ENCODE measurements around the gene MYBBP1A. TPM values are rescaled to one million over a fixed set of nuclear protein-coding genes. Genes with fewer than 3 reads are reported as not detected.

Gene MYBBP1A
- total and polyA plus RNA-seq, 4 donors = 12.2 to 23.3 (median 20.0) TPM

DNA sequence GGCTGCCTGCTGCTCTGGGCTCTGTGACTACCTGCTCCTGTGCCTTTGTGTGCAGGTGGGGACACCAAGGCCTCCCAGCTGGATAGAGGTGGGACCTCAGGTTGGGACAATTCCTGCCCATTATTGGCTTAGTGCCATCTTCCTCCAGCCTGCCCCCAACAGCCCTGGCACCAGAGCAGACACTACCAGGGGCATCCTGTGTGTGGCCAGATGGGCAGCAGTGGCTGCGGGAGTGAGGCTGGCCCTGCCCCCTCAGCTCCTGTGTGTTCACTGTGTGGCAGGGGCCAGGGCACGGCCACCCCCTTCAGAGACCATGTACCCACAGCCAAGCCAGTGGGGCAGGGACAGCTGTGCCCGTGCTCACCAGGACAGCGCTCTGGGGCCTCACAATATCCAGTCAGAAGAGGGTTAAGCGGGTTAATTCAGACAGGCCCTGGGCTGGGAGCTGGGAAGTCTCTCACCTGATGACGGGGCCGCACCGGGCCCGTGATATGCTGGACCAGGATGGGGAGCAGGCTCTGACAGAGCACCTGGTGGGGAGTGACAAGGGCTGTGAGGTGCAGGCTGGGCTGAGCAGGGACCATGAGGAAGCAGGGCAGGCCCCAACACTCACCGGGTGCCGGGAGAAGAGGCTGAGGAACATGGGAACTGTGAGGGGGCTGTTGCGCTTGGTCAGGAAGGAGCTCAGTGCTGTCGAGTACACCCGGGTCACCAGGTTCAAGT is 13.0 kb downstream of the MYBBP1A start (continued):
- TF ChIP-seq REST (IDR thresholded peaks at IDR 0.05) (no peak), GABPA (IDR thresholded peaks at IDR 0.05 in 1 of 2, conservative IDR thresholded peaks at IDR 0.05 in 1 of 2) (no peak), JUND (IDR thresholded peaks at IDR 0.05) (no peak), NR2F2 (IDR thresholded peaks at IDR 0.05) (no peak), SP1 (IDR thresholded peaks at IDR 0.05) (no peak), YY1 (IDR thresholded peaks at IDR 0.05) (no peak)
- TF ChIP-seq, protein P1, sequence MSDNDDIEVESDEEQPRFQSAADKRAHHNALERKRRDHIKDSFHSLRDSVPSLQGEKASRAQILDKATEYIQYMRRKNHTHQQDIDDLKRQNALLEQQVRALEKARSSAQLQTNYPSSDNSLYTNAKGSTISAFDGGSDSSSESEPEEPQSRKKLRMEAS (IDR thresholded peaks at IDR 0.05) = no peak

DNA sequence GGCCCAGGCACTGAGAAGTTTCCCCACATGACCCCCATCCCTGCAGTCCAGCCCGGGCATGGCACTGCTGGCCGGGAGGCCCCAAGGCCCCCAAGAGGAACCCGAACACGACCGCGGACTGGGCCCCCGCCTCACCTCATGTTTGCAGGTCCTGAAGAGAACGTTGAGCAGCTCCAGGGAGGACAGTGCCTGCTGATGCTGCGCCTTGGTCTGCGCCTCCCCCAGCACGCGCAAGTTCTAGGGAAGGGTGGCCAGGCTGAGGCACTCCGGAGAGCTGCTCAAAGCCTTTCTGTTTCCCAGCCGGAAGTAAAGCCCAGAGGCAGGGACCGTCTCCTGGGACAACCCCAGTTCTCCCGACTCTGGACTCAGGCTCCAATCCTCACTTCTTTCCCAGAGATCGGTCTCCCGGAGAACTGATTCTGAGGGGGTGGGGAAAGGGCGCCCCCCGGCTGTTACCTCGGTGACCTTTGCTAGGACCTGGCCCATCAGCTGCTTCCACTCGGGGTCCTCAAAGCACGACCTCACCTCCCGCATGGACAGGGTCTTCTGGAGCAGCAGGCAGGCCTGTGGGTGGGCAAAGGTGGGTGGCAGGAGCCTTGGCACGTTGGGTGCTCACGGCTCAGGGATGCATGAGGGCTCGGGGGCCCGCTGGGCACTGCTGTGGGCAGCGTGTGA is 13.7 kb downstream of the MYBBP1A start:
- Histone ChIP-seq H3K4me3 (ENCODE audit: low read depth in 1 of 3, low read length in 3 of 3) (no peak overlapping the region), H3K27ac (ENCODE audit: low read depth in 1 of 2, low read length in 2 of 2) (no peak overlapping the region), H3K4me1 (ENCODE audit: control insufficient read depth in 4 of 4, insufficient read depth in 4 of 4, low read length in 3 of 4) (peaks cover 0 to 16% (median 0%) of the 10 kb centered on the region in 4 donors), H3K36me3 (ENCODE audit: control insufficient read depth in 4 of 4, insufficient read depth in 3 of 4, low read depth in 1 of 4, low read length in 3 of 4) (peaks cover 8 to 68% (median 24%) of the 10 kb centered on the region in 4 donors), H3K9me3 (ENCODE audit: control insufficient read depth in 4 of 4, low read length in 3 of 4) (no peaks in the 10 kb centered on the region), H3K9ac (ENCODE audit: low read depth in 1 of 2, low read length in 2 of 2) (no peak overlapping the region), H3K27me3 (ENCODE audit: control insufficient read depth in 4 of 4, insufficient read depth in 4 of 4, low read length in 3 of 4) (no peaks in the 10 kb centered on the region)
- WGBS = 87% methylated on average over 29 of the region's 29 CpGs
- DNase-seq (ENCODE audit: low spot score) = no peak
- TF ChIP-seq RAD21 (IDR thresholded peaks at IDR 0.05) (no peak), ATF3 (IDR thresholded peaks at IDR 0.05) (no peak), HNF4G (IDR thresholded peaks at IDR 0.05) (no peak), FOXA1 (IDR thresholded peaks at IDR 0.05) (no peak), REST (IDR thresholded peaks at IDR 0.05) (no peak), YY1 (IDR thresholded peaks at IDR 0.05) (no peak), GABPA (IDR thresholded peaks at IDR 0.05 in 1 of 2, conservative IDR thresholded peaks at IDR 0.05 in 1 of 2) (no peak), JUND (IDR thresholded peaks at IDR 0.05) (no peak), FOXA2 (IDR thresholded peaks at IDR 0.05) (no peak), RXRA (IDR thresholded peaks at IDR 0.05) (no peak), TAF1 (conservative IDR thresholded peaks at IDR 0.05) (no peak), EGR1 (IDR thresholded peaks at IDR 0.05; ENCODE audit: low read depth in 2 of 2) (no peak), HNF4A (conservative IDR thresholded peaks at IDR 0.05) (no peak), SP1 (IDR thresholded peaks at IDR 0.05) (no peak)
- TF ChIP-seq, protein P2, sequence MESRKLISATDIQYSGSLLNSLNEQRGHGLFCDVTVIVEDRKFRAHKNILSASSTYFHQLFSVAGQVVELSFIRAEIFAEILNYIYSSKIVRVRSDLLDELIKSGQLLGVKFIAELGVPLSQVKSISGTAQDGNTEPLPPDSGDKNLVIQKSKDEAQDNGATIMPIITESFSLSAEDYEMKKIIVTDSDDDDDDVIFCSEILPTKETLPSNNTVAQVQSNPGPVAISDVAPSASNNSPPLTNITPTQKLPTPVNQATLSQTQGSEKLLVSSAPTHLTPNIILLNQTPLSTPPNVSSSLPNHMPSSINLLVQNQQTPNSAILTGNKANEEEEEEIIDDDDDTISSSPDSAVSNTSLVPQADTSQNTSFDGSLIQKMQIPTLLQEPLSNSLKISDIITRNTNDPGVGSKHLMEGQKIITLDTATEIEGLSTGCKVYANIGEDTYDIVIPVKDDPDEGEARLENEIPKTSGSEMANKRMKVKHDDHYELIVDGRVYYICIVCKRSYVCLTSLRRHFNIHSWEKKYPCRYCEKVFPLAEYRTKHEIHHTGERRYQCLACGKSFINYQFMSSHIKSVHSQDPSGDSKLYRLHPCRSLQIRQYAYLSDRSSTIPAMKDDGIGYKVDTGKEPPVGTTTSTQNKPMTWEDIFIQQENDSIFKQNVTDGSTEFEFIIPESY (IDR thresholded peaks at IDR 0.05) = no peak
- TF ChIP-seq, protein P1 (IDR thresholded peaks at IDR 0.05) = no peak
- TF ChIP-seq, protein P3, sequence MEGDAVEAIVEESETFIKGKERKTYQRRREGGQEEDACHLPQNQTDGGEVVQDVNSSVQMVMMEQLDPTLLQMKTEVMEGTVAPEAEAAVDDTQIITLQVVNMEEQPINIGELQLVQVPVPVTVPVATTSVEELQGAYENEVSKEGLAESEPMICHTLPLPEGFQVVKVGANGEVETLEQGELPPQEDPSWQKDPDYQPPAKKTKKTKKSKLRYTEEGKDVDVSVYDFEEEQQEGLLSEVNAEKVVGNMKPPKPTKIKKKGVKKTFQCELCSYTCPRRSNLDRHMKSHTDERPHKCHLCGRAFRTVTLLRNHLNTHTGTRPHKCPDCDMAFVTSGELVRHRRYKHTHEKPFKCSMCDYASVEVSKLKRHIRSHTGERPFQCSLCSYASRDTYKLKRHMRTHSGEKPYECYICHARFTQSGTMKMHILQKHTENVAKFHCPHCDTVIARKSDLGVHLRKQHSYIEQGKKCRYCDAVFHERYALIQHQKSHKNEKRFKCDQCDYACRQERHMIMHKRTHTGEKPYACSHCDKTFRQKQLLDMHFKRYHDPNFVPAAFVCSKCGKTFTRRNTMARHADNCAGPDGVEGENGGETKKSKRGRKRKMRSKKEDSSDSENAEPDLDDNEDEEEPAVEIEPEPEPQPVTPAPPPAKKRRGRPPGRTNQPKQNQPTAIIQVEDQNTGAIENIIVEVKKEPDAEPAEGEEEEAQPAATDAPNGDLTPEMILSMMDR (IDR thresholded peaks at IDR 0.05; ENCODE audit: low read depth, low read length, missing input control) = no peak

All from liver (tissue), 9 donors.